HCT116 (cell line): Measurements from ENCODE around the gene PSMA7. TPM values are rescaled to one million over a fixed set of nuclear protein-coding genes. Genes with fewer than 3 reads are reported as not detected.

Experiments
- ATAC-seq: fragments of 200-7000 bp; cut with Tn5 transposase; 2 replicates; pipeline ENCODE4 v1.9.1; 2020; ENCODE audit warnings: mild to moderate bottlenecking, moderate library complexity
- BruUV-seq: library from RNA; stranded (reverse); fragments of 400-500 nt; replicated peaks from 2 replicates; lab custom pipeline; 2021; lab: Mats Ljungman, UMichigan
- CTCF ChIA-PET: fragments of 300-600 bp; sonication (Branson Sonifier 250); formaldehyde crosslinking; loops from one replicate; lab custom pipeline; 2021; ENCODE audit warnings: antibody characterized with exemption; lab: Charles Lee
- POLR2A ChIA-PET: fragments of 300-600, 350-600 bp; sonication (Branson Sonifier 250); formaldehyde crosslinking; loops from one replicate; lab custom pipeline; 2021; ENCODE audit warnings: antibody characterized with exemption; lab: Charles Lee
- RAD21 ChIA-PET, 2 experiments: fragments of 300-600 bp; sonication (Branson Sonifier 250); formaldehyde crosslinking; loops; one replicate each; lab custom pipeline; 2023; ENCODE audit warnings: low total read pairs in 2 of 2; ENCODE audit not compliant: uncharacterized antibody in 2 of 2, unreplicated experiment in 2 of 2, low non-redundant PET in 1 of 2; lab: Charles Lee
- DNase-seq: peaks from one replicate; pipeline ENCODE4 v3.0.0-alpha.2; 2010; ENCODE audit warnings: low read depth, low spot score
- H2AFZ ChIP-seq: fragments of 200-600 bp; shearing (Covaris generic), sonication (generic); 2 replicates; pipeline ENCODE4 v1.6.1; 2017; ENCODE audit warnings: low read depth, mixed run types, mixed read lengths, antibody characterized with exemption, low read length; ENCODE audit not compliant: poor library complexity, severe bottlenecking
- H3K27ac ChIP-seq: 2 replicates; pipeline ENCODE4 v1.5.1; 2012; ENCODE audit warnings: low read depth, low read length
- H3K27me3 ChIP-seq: fragments of 200-600 bp; sonication (generic); 2 replicates; pipeline ENCODE4 v1.6.1; 2016; ENCODE audit warnings: mixed run types, low read length, mixed read lengths; ENCODE audit not compliant: insufficient read depth
- H3K36me3 ChIP-seq, 2 experiments: fragments of 200-500 bp in 1 of 2; fragments of 200-600 bp in 1 of 2; sonication (Bioruptor generic) in 1 of 2; sonication (generic) in 1 of 2; 2 replicates each; pipeline versions ENCODE4 v1.5.1 to v1.6.1; 2014 to 2016; ENCODE audit warnings: low read length in 2 of 2, inconsistent platforms in 1 of 2, mixed read lengths in 1 of 2, mixed run types in 1 of 2; ENCODE audit not compliant: insufficient read depth in 2 of 2, control insufficient read depth in 1 of 2
- H3K4me1 ChIP-seq, 2 experiments: fragments of 200-600 bp in 1 of 2; sonication (generic) in 1 of 2; 2 replicates each; pipeline versions ENCODE4 v1.5.1 to v1.6.1; 2012 to 2017; ENCODE audit warnings: low read length in 2 of 2, inconsistent platforms in 1 of 2, mild to moderate bottlenecking in 1 of 2, mixed read lengths in 1 of 2, mixed run types in 1 of 2, moderate library complexity in 1 of 2; ENCODE audit not compliant: insufficient read depth in 2 of 2, control insufficient read depth in 1 of 2
- H3K4me2 ChIP-seq: fragments of 200-600 bp; sonication (generic); 2 replicates; pipeline ENCODE4 v1.6.1; 2017; ENCODE audit warnings: mixed run types, low read length, mixed read lengths
- H3K4me3 ChIP-seq, 2 experiments: fragments of 200-600 bp in 1 of 2; sonication (generic) in 1 of 2; replicated peaks in 1 of 2; 2 replicates each; pipeline ENCODE4 v1.5.1; 2011 to 2016; ENCODE audit warnings: low read length in 2 of 2, control low read depth in 1 of 2, low read depth in 1 of 2, mild to moderate bottlenecking in 1 of 2, mixed read lengths in 1 of 2, mixed run types in 1 of 2
- H3K79me2 ChIP-seq: fragments of 200-600 bp; sonication (generic); 2 replicates; pipeline ENCODE4 v1.6.1; 2017; ENCODE audit warnings: mild to moderate bottlenecking, mixed run types, low read length, moderate library complexity, mixed read lengths; ENCODE audit not compliant: insufficient read depth
- H3K9ac ChIP-seq: fragments of 200-600 bp; sonication (generic); 2 replicates; pipeline ENCODE4 v1.6.1; 2016; ENCODE audit warnings: low read length, mixed read lengths
- H3K9me2 ChIP-seq: fragments of 200-600 bp; sonication (generic), shearing (Covaris generic); 2 replicates; pipeline ENCODE4 v1.6.1; 2017; ENCODE audit warnings: mixed run types, mild to moderate bottlenecking, moderate library complexity; ENCODE audit not compliant: insufficient read depth
- H3K9me3 ChIP-seq, 2 experiments: fragments of 200-500 bp in 1 of 2; fragments of 200-600 bp in 1 of 2; sonication (Bioruptor generic) in 1 of 2; sonication (generic) in 1 of 2; 2 replicates each; pipeline ENCODE4 v1.6.1; 2014 to 2017; ENCODE audit warnings: low read length in 2 of 2, mixed read lengths in 2 of 2, inconsistent platforms in 1 of 2, low read depth in 1 of 2, mild to moderate bottlenecking in 1 of 2, mixed run types in 1 of 2, moderate library complexity in 1 of 2; ENCODE audit not compliant: control insufficient read depth in 1 of 2, insufficient read depth in 1 of 2
- H4K20me1 ChIP-seq: fragments of 200-600 bp; sonication (generic), shearing (Covaris generic); 2 replicates; pipeline ENCODE4 v1.6.1; 2017; ENCODE audit warnings: mixed run types, mild to moderate bottlenecking, moderate library complexity; ENCODE audit not compliant: insufficient read depth
- CEBPB ChIP-seq: IDR thresholded peaks from 2 replicates; pipeline ENCODE4 v1.6.1; 2012; ENCODE audit warnings: low read depth
- EGR1 ChIP-seq: IDR thresholded peaks from 2 replicates; pipeline ENCODE4 v1.6.1; 2012; ENCODE audit warnings: low read depth
- ELF1 ChIP-seq: IDR thresholded peaks from 2 replicates; pipeline ENCODE4 v1.6.1; 2012; ENCODE audit warnings: low read depth, borderline replicate concordance
- EZH2phosphoT487 ChIP-seq: fragments of 200-600 bp; IDR thresholded peaks from 2 replicates; pipeline ENCODE4 v1.6.1; 2018; ENCODE audit warnings: antibody characterized with exemption, borderline replicate concordance
- FOSL1 ChIP-seq: IDR thresholded peaks from 2 replicates; pipeline ENCODE4 v1.6.1; 2012; ENCODE audit warnings: low read depth
- JUND ChIP-seq: IDR thresholded peaks from 2 replicates; pipeline ENCODE4 v1.6.1; 2012
- MAX ChIP-seq: IDR thresholded peaks from 2 replicates; pipeline ENCODE4 v1.6.1; 2012
- POLR2A ChIP-seq: IDR thresholded peaks from 2 replicates; pipeline ENCODE4 v1.7.0; 2011; ENCODE audit warnings: borderline replicate concordance; ENCODE audit not compliant: insufficient read depth, insufficient read length; ENCODE audit errors: extremely low read depth
- POLR2AphosphoS5 ChIP-seq: IDR thresholded peaks from 2 replicates; pipeline ENCODE4 v1.6.1; 2011; ENCODE audit warnings: mild to moderate bottlenecking, low read depth, low read length, moderate library complexity
- SIN3A ChIP-seq: IDR thresholded peaks from 2 replicates; pipeline ENCODE4 v1.6.1; 2012; ENCODE audit warnings: low read depth
- SP1 ChIP-seq: IDR thresholded peaks from 2 replicates; pipeline ENCODE4 v1.6.1; 2012; ENCODE audit warnings: low read depth
- YY1 ChIP-seq: IDR thresholded peaks from 2 replicates; pipeline ENCODE4 v1.6.1; 2011; ENCODE audit warnings: low read length, low read depth, moderate library complexity, mild to moderate bottlenecking; ENCODE audit not compliant: insufficient replicate concordance; ENCODE audit errors: extremely low read depth
- ZNF274 ChIP-seq: fragments of 200-500 bp; sonication (Bioruptor generic); IDR thresholded peaks from 2 replicates; pipeline ENCODE4 v1.6.1; 2014; ENCODE audit warnings: mild to moderate bottlenecking, low read depth, low read length, inconsistent platforms
- intact Hi-C: fragments of 100-400 bp; cut with micrococcal nuclease; formaldehyde crosslinking; loops from 2 replicates; pipeline ENCODE4 v1.10.0; 2022
- total RNA-seq: library from RNA; stranded (reverse); gene quantifications from one replicate; pipeline ENCODE4 v1.2.1, GENCODE V29; 2021; ENCODE audit not compliant: unreplicated experiment
- TF ChIP-seq, protein P1 (sequence below), 3 experiments: fragments of 200-600 bp in 1 of 3; sonication (generic) in 1 of 3; IDR thresholded peaks in 2 of 3; conservative IDR thresholded peaks in 1 of 3; 2 replicates each; pipeline ENCODE4 v1.5.1; 2012 to 2017; ENCODE audit warnings: low read depth in 2 of 3, low read length in 2 of 3, antibody characterized with exemption in 1 of 3, borderline replicate concordance in 1 of 3, control low read depth in 1 of 3, mild to moderate bottlenecking in 1 of 3, mixed read lengths in 1 of 3, mixed run types in 1 of 3, moderate library complexity in 1 of 3; ENCODE audit not compliant: insufficient read depth in 1 of 3

Gene PSMA7
- total RNA-seq, 1 experiment from 2014 or later: 364 TPM

- TF ChIP-seq EZH2phosphoT487 (no peak), SIN3A (no peak), ELF1 (no peak), EGR1 (no peak), SP1 (no peak)
- TF ChIP-seq, all 23 proteins: peak for 0
Measured at GRCh38 chr20:62167474-62167873, 24.3 kb upstream of the PSMA7 start (continued).

GRCh38 chr20:62165762-62166399 is 22.7 kb upstream of the PSMA7 start:
- ATAC-seq: no peak
- H3K4me3 ChIP-seq: no peak overlapping the region
- H3K27ac ChIP-seq: no peak overlapping the region
- no peak for DNase-seq
- H3K36me3 ChIP-seq: peaks cover 16 to 24% of the 10 kb centered on the region in 2 experiments; a peak in 3 of 4 replicates
- RAD21 ChIA-PET: no interaction called here
- no peak overlapping the region for H3K9ac ChIP-seq
- no peak for TF ChIP-seq SP1
- no peak for TF ChIP-seq POLR2AphosphoS5
- no peak for TF ChIP-seq POLR2A
- TF ChIP-seq JUND: no peak
- TF ChIP-seq, protein P1, sequence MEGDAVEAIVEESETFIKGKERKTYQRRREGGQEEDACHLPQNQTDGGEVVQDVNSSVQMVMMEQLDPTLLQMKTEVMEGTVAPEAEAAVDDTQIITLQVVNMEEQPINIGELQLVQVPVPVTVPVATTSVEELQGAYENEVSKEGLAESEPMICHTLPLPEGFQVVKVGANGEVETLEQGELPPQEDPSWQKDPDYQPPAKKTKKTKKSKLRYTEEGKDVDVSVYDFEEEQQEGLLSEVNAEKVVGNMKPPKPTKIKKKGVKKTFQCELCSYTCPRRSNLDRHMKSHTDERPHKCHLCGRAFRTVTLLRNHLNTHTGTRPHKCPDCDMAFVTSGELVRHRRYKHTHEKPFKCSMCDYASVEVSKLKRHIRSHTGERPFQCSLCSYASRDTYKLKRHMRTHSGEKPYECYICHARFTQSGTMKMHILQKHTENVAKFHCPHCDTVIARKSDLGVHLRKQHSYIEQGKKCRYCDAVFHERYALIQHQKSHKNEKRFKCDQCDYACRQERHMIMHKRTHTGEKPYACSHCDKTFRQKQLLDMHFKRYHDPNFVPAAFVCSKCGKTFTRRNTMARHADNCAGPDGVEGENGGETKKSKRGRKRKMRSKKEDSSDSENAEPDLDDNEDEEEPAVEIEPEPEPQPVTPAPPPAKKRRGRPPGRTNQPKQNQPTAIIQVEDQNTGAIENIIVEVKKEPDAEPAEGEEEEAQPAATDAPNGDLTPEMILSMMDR (IDR thresholded peaks at IDR 0.05 in 2 of 3, conservative IDR thresholded peaks at IDR 0.05 in 1 of 3; ENCODE audit: borderline replicate concordance in 1 of 3, insufficient read depth in 1 of 3, low read depth in 2 of 3, low read length in 2 of 3): no peak
- TF ChIP-seq YY1: no peak
- no peak for TF ChIP-seq ZNF274
- TF ChIP-seq MAX: no peak
- no peak for TF ChIP-seq SIN3A
- TF ChIP-seq CEBPB: no peak
- TF ChIP-seq FOSL1: no peak
- peaks cover 9% of the 10 kb centered on the region; the same call in 1 of the 2 replicates for H3K79me2 ChIP-seq
- H3K9me3 ChIP-seq: no peaks in the 10 kb centered on the region
- CTCF ChIA-PET: no interaction called here
- H4K20me1 ChIP-seq: no peaks in the 10 kb centered on the region
- H3K4me1 ChIP-seq: peaks cover 12% of the 10 kb centered on the region in 2 experiments
- H2AFZ ChIP-seq: no peak overlapping the region
- H3K9me2 ChIP-seq: no peaks in the 10 kb centered on the region
- POLR2A ChIA-PET: no interaction called here
- BruUV-seq: no TSS peak
- H3K27me3 ChIP-seq: no peaks in the 10 kb centered on the region
- H3K4me2 ChIP-seq: no peak overlapping the region
- intact Hi-C loops: no loop called here
